HG02885 (cell line): ENCODE data around the gene CCDC142.
A peak's percentile ranks its signal among the peaks of the same experiment; 100 is the strongest.
"Not testable (repeated sequence)": the region's sequence is repeated elsewhere in the genome, so short reads cannot be mapped to it uniquely, and the experiment has no call there.

Source experiments
- ATAC-seq: cut with Tn5 transposase; IDR thresholded peaks from one replicate; pipeline ENCODE4 v1.9.1; 2021; ENCODE audit warnings: mild to moderate bottlenecking; ENCODE audit not compliant: unreplicated experiment, poor library complexity

The CCDC142 gene

DNA sequence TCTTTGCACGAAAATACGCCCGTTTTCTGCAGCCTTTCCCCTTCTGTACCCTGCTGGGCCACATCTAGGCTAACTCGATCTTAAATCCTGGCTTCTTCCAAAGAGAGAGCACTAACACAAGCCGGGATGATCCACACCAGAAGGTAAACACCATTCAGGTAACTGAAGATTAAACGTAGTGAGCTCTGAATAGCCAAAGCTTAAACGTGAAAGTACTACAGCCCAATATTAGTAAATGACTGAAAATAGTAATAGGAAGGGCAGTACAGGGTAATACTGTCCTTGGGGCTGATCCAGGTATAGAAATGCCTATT, 9.9 kb downstream of the CCDC142 start:
- no peak for ATAC-seq

DNA sequence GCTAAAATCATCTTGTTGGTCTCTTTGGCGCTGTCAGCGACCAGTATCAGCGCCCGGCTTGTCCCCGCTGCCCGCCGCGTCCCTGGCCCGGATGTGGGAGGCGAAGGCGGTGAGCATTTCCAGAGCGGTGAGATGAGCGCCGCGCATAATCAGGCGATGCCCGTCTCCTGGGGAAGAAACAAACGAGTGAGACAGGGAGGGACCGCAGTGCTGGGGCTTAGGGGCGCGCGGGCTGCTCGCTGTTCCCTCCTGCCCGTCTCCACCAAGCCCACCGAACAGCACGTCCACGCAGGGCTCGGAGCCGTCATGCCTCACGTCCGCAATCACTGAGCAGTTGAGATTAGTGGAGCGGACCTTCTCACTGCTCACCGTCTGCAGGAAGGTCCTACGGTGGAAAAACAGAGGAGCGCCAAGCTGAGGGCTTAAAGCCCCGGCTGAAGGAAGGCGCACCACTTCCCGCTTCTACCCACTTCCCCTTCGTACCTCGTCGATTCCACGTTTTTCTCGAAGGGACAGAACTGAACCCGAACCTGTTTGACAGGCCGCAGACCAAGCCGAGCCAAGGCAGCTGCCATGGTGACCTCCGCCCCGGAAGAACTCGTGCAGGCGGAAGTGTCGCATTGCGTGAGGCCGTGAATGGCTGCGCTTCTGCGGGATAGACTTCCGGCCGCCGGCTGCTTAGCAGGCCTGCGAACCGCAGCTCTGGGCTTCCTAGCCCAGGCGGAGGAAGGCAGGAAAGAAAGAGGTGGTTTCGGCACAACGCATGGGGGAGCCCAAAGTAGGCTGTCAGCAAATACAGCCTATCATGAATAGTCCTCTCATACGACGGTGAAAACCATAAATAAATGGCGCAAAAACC, 10.5 kb downstream of the CCDC142 start, which contains the start of gene MRPL53:
Gene MRPL53 (minus strand): TSS at position 595 of the 859 bp plus-strand sequence. CDS start 20 bp downstream, at position 575.
- ATAC-seq, result peak; percentile 87

DNA sequence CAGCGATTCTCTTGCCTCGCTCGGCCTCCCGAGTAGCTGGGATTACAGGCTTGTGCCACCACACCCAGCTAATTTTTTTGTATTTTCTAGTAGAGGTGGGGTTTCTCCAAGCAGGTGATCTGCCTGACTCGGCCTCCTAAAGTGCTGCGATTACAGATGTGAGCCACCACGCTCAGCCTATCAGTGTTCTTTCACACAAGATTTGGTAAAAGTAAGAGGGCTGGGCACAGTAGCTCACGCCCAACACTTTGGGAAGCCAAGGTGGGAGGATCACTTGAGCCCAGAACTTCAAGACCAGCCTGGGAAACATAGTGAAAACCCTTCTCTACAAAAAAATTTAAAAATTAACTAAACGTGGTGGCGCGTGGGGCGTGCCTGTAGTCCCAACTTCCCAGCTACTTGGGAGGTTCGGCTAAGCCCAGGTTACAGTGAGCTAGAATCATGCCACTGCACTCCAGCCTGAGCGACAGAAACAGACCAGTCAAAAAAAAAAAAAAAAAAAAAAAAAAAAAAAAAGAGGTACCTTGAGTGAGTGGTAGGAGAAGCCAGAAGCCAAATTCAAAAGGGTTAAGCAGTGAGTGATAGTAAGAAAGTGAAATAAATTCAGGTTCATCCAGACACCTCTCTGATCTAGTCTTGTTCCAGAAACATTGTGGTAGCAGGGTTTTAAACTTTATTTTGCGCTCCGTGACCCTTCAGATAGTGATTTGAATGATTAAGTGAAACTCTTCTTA, 11.3 kb downstream of the CCDC142 start:
- no peak for ATAC-seq

DNA sequence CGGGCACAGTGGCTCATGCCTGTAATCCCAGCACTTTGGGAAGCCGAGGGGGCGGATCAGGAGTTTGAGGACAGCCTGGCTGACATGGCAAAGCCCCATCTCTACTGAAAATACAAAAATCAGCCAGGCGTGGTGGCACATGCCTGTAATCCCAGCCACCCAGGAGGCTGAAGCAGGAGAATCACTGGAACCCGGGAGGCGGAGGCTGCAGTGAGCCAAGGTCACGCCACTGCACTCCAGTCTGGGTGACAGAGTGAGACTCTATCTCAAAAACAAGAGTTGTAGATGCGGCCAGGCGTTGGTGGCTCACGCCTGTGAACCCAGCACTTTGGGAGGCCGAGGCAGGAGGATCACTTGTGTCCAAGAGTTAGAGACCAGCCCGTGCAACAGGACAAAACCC, 12.1 kb downstream of the CCDC142 start:
- not testable (repeated sequence) for ATAC-seq

DNA sequence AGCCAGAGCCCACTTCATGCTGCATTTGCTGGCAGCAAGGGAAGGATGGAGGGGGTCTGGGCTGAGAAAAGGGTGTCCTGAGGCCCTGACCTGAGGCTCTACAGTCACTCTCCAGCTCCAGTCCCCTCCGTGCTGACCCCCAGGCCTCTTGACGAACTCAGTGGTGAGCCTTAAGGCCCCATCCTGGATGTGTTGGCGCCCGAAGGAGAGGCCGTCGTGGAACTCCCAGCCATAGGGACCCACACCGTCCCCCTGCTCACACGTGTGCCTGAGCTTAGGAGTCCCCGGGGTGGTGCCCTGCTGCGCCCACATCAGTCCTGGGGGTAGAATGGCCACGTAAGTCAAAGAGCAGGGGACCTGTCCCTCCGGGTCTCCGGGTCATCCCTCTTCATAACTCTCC, 18.4 kb downstream of the CCDC142 start:
- no peak for ATAC-seq

DNA sequence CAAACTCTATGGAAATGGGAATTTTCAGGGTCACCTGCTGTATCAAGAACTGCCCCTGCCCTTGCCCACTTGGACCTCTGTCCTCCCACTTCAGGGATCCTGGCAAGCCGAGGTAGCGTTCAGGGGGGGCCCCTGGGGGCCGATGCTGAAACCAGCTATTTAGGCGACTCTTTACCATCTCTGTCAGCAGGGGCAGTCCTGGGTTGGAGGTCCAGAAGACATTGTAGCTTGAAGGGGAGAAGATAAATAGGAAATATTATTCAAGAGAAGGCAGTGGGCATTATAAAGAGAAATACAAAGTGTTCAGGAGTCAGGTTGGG, 20.1 kb downstream of the CCDC142 start:
- no peak for ATAC-seq

DNA sequence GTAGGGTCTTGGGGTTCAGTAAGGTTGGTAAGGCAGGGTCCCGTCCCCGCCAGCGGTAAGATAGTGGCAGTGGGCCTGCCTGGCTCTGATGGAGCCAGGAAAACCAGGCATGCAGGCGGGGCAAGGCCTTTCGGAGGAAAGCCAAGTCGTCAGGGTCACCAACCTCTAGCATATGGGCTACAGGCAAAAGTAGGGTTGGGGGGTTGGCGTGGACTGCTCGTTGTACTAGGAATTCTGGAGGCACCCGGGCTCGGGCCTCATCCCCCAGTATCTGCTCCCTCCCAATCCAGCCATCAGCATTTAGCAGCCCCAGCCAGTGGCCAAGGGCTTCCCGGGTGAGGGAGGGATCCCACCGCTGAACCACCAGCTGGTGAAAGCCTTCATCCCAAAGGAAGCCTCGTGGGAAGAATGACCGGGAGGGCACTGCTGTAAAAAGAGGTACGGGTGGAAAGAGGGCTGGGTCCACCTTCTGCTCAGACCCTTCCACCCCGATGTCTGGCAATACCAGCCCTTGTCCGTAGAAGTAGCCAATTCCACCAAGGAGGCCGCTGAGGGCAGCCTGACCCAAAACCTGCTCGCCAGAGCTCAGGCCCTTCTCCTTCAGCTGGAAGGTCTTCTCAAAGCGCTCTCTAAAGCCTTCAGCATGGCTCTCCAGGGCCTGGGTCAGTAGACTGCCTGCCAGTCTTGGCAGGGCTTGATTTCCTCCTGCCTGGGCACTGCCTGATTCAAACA, 20.6 kb downstream of the CCDC142 start:
- ATAC-seq, result no peak

DNA sequence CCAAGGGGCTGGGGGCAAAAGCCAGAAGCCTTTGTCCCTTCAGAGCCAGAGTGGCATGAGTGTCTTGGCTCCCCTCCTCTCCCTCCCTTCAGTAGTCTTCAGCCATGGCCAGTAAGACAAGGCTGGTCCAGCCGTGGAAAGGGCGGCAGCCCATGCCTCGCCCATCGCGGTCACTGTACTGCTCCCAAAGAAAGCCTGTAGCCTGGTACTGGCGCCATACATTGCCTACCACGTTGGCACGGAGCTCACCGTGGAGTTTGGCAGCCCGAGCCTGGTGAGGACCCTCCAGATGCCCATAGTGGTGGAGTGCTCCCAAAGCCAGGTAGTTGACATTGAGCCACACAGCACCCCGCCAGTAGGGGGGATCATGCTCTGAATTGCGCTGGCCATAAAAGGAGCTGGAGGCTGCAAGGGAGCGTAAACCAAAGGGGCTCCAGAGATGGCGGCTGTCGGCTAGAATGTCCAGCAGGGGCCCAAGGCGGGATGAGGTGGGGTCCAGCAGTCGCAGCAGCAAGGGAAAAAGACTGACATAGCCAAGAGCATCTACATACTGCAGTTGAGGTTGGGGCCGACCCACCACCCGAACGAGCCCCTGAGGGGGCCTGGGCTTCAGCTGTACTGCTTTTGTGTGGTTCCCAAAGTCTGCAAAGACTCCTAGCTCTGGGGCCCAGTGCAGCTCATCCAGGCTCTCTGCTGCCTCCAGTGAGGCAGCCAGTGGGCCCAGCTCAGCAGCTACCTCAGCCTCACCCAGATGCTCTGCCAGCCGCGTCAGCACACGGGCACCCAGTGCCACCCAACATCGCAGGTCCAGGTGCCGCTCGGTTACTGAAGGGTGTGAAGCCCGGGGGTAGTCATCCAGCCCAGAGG, 21.4 kb downstream of the CCDC142 start:
- no peak for ATAC-seq

DNA sequence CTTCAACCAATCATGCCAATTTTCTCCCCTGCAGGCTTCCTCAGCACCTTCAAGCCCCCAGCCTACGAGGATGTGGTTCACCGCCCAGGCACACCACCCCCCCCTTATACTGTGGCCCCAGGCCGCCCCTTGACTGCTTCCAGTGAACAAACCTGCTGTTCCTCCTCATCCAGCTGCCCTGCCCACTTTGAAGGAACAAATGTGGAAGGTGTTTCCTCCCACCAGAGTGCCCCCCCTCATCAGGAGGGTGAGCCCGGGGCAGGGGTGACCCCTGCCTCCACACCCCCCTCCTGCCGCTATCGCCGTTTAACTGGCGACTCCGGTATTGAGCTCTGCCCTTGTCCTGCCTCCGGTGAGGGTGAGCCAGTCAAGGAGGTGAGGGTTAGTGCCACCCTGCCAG, 22.6 kb downstream of the CCDC142 start:
- ATAC-seq, result not testable (repeated sequence)

DNA sequence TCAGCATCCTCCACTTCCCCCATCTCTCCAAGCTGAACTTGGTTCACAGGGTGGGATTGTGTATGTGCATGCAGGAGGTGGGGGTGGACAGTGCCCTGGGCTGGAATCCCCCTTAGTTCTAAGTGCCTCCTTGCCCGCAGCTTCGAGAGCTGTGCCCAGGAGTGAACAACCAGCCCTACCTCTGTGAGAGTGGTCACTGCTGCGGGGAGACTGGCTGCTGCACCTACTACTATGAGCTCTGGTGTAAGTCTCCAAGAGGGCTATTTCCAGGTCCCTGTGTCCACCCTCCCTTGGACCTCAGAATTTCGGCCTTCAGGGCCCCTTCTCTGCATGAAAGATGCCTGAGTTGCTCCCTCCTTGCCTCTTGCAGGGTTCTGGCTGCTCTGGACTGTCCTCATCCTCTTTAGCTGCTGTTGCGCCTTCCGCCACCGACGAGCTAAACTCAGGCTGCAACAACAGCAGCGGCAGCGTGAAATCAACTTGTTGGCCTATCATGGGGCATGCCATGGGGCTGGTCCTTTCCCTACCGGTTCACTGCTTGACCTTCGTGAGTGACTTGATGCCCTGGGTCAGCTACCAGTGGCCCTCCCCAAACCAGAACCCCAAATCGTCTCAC, 23.2 kb downstream of the CCDC142 start:
- ATAC-seq, result not testable (repeated sequence)

DNA sequence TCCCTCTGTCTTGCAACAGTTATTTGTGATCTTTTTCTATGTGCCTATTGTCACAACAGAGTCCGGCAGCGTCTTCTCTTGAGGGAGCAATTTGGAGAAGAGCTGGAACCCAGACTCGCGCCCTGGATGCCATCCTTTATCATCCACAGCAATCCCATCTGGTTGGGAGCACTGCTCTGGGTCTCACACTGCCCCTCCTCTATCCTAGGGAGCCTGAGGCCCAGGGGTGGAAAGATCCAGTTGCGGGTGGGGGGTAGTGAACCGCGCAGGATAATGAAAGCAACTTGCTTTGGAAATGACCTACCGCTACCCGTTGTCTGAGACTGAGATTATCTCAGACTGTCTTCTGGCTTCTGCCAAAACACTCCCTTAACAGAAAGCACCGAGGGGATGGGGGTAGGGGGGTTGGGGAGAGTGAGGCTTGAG, 23.8 kb downstream of the CCDC142 start:
- ATAC-seq, result no peak

DNA sequence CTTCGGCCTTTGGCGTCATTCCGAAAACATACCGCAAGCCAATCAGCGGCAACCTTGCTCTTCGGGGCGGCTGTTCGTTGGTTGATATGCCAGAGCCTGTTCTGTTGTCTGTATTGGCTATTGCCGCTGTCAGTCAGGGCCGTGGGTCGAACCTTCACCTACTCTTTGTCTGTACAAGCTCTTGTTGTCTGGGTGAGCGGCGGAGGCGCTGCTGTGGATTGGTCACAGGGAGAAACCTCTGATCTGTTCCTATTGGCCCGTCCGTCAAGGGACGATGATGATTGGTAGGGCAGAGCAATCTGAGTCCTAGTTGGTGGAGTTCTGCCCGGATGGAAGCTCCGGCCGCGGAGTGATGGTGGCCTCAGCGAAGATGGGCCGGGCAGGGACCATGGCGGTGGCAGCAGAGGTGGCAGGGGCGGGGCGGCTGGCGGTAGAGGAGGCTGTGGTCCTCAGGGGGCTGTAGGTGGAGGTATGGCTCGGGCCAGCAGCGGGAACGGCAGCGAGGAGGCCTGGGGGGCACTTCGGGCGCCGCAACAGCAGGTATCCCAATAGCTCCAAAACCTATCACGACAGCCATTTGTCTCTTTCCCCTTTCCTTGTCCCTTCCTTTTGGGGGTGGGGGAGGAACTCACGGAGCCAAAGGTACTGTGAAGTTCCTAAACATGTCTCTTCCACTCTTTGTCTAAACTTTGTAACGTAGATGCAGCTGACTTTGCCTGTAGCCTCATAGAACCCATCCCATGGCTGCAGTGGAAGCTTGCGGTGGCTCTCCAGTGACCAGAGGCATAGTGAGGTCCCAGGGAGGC, 24.5 kb downstream of the CCDC142 start, which contains the start of gene WBP1:
Gene WBP1 (plus strand): TSS at position 307 of the 806 bp plus-strand sequence. CDS start 165 bp downstream, at position 472.
- peak; percentile 83 for ATAC-seq

DNA sequence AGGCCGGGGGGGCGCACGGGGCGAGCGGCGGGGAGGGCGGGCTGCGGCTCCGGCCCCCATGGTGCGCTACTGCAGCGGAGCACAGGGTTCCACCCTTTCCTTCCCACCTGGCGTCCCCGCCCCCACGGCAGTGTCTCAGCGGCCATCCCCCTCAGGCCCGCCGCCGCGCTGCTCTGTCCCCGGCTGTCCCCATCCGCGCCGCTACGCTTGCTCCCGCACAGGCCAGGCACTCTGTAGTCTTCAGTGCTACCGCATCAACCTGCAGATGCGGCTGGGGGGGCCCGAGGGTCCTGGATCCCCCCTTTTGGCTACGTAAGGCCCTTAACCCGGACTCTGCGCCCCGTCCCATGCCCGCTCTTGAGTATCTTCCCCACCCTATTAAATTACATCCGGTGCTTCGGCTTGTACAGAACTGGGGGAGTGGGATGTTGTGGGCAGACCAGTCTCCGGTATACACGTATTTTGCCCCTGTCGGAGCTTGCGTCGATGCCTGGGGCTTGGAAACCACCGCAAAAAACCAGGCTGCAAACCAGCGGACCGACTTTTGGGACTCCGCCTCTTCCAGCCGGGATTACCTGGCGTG, 25.2 kb downstream of the CCDC142 start:
- peak; percentile 35 for ATAC-seq

DNA sequence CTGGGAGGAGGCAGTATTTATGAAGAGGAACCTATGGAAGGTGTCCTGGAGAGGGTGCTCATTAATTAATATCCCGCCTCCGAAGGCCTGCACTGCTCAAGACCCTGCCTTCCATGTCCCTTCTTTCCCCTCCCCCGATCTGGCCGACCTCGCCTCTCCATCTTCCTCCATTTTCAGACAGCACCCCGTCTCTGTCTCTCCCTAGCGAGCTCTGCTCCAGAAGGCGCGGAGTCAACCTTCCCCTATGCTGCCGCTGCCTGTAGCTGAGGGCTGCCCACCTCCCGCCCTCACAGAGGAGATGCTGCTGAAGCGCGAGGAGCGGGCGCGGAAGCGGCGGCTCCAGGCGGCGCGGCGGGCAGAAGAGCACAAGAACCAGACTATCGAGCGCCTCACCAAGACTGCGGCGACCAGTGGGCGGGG, 25.7 kb downstream of the CCDC142 start:
- ATAC-seq, result no peak

DNA sequence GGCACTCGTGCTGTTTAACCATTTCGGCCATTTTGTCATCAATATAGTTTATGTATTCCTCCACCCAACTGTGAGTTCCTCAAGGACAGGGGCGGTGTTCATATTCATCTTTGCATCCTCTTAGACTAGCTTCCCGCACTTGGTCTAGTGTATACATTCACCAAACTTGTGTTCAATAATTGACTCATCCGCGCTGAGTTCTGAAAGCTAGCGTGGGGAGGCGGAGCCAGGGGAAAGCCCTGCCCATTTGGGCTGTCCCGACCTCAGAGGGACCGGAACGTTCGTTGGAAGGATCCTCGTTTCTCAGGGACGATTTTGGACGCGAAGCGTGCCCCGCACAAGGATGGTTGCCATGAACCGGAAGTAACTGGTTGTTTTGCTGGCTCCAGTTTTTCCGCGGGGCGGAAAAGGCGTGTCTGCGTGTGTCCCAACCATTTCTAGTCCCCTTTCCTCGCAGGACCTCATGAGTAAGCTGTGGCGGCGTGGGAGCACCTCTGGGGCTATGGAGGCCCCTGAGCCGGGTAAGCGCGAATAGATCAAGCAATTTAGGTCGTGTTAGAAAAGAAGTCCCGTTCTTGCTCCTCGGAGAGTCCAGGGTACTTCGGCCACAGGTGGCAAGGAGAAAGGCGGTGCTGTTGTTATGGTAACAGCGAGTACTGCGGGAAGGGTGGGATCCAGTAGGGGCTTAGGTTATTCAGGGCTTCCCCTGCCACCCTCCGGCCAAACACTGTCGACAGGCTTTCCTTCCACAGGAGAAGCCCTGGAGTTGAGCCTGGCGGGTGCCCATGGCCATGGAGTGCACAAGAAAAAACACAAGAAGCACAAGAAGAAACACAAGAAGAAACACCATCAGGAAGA, 27.9 kb downstream of the CCDC142 start, which contains the start of gene INO80B:
Gene INO80B (plus strand): TSS at position 434 of the 858 bp plus-strand sequence. CDS start 30 bp downstream, at position 464.
- peak; percentile 45 for ATAC-seq

DNA sequence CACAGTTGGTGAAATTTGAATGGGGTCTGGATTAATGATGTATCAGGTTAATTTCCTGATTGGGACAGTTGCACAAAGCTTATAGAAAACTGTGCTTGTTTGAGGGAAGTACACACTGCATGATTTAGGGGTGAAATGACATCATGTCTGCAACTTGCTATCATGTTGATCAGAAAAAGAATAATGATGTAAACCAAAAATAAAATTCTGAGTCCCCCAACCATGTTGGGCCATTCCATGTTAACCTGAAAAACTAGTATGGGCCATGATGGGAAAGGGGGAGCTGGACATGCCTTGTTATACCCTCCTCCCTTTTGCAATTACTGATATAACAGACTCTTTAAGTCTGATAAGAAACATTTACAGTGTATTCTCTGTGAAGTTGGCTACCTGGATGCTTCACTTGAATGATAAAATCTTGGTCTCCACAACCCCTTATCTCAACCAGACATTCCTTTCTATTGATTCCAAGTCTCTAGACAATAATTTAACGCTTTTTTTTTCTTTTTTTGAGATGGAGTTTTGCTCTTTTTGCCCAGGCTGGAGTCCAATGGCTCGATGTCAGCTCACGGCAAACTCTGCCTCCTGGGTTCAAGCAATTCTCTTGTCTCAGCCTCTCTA, 32.1 kb downstream of the CCDC142 start:
- ATAC-seq, result no peak

DNA sequence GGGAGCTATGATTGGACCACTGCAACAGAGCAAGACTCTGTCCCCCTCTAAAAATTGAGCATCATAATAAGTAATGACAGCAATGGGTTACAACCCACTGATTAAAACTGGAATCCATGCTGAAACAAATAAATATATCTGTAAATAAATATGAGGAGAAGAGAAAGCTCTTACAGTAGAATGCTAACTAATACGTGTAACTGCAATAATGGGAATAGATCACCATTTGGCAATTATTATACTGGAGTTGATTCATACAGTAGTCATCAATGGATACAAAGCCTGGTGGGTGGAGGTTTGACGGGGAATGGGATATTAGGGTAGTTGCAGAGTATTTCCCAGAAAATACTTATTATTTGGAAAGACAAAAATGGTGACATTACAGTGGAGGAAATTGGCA, 34.0 kb downstream of the CCDC142 start:
- no peak for ATAC-seq
